Psoas muscle (tissue), 8 donors: ENCODE results near the gene SNAP25. TPM values are rescaled to one million over a fixed set of nuclear protein-coding genes. Genes with fewer than 3 reads are reported as not detected.

Experiments
- ATAC-seq, 4 donors: fragments of 200-7000 bp; cut with Tn5 transposase; one replicate each; pipeline ENCODE4 v1.9.1; 2020; ENCODE audit warnings: moderate library complexity in 3 of 4, mild to moderate bottlenecking in 2 of 4
- DNase-seq, 2 donors: peaks; one replicate each; pipeline ENCODE4 v3.0.0-alpha.2; 2020
- H3K27ac ChIP-seq: fragments of 200-600 bp; one replicate; pipeline ENCODE4 v1.8.0; 2022
- H3K27me3 ChIP-seq, 3 donors: fragments of 200-600 bp in 1 of 3; one replicate each; pipeline versions ENCODE4 v1.6.1 to v1.8.0; 2013 to 2022; ENCODE audit warnings: low read length in 2 of 3, mild to moderate bottlenecking in 2 of 3, moderate library complexity in 1 of 3; ENCODE audit not compliant: insufficient read depth in 3 of 3
- H3K36me3 ChIP-seq, 2 donors: fragments of 200-600 bp in 1 of 2; one replicate each; pipeline versions ENCODE4 v1.6.1 to v1.8.0; 2013 to 2022; ENCODE audit warnings: low read depth in 1 of 2, mild to moderate bottlenecking in 1 of 2, moderate library complexity in 1 of 2; ENCODE audit not compliant: insufficient read depth in 1 of 2
- H3K4me1 ChIP-seq: fragments of 200-600 bp; one replicate; pipeline ENCODE4 v1.8.0; 2022
- H3K4me3 ChIP-seq: fragments of 200-600 bp; one replicate; pipeline ENCODE4 v1.8.0; 2022; ENCODE audit warnings: mild to moderate bottlenecking
- H3K9me3 ChIP-seq: fragments of 200-600 bp; one replicate; pipeline ENCODE4 v1.8.0; 2022
- whole genome bisulfite sequencing, 3 donors: extraction: QIAGEN DNeasy Blood & Tissue Kit; methylation state at CpG; one replicate each; pipeline versions ENCODE4 v1.1.6 to v1.1.7; 2013; 5-methylcytosine and 5-hydroxymethylcytosine counted together
- intact Hi-C, 2 donors: fragments of 100-400 bp; cut with DNase I; formaldehyde crosslinking; loops; one replicate each; pipeline versions ENCODE4 v1.11.0 to v1.14.2; 2022
- polyA plus RNA-seq, 3 donors: library from polyadenylated mRNA; stranded (reverse); fragments of 200-250 nt; gene quantifications; one replicate each; pipeline ENCODE4 v1.2.3, GENCODE V29; 2013
- total RNA-seq, 4 donors: library from RNA; stranded (reverse); fragmentation: NEBNext Ultra II Directional in 2 of 4; extraction: Animal tissue kit (Norgen Biotek cat#: 25700) in 2 of 4; gene quantifications; one replicate each; pipeline versions ENCODE4 v1.2.1 to v1.2.4, GENCODE V29; 2021 to 2023
- TF ChIP-seq, protein P1 (sequence below): fragments of 200-600 bp; IDR thresholded peaks from one replicate; pipeline ENCODE4 v1.8.0; 2022; ENCODE audit warnings: antibody characterized with exemption
- donor health status: healthy with polysubstance abuse.
- donor health status: DM: no; HTN: no; CAD: no; lungs with moderate emphysema.
- donor health status: Bipolar disorder and iron deficiency.
- donor health status: healthy.
- donor health status: DM: yes; HTN: yes; CAD: no.
- donor health status: DM: no; HTN: no; CAD: no.
- donor health status: DM: no; HTN: no; CAD: no.
- donor health status: DM: yes; HTN: yes; CAD: no.

The SNAP25 gene
- total and polyA plus RNA-seq, 7 donors = 0.07 to 0.75 TPM; not detected in 5

- WGBS, 3 donors = 87 to 91% (median 89%) methylated on average over 5 of the region's 5 CpGs
- TF ChIP-seq, protein P1, sequence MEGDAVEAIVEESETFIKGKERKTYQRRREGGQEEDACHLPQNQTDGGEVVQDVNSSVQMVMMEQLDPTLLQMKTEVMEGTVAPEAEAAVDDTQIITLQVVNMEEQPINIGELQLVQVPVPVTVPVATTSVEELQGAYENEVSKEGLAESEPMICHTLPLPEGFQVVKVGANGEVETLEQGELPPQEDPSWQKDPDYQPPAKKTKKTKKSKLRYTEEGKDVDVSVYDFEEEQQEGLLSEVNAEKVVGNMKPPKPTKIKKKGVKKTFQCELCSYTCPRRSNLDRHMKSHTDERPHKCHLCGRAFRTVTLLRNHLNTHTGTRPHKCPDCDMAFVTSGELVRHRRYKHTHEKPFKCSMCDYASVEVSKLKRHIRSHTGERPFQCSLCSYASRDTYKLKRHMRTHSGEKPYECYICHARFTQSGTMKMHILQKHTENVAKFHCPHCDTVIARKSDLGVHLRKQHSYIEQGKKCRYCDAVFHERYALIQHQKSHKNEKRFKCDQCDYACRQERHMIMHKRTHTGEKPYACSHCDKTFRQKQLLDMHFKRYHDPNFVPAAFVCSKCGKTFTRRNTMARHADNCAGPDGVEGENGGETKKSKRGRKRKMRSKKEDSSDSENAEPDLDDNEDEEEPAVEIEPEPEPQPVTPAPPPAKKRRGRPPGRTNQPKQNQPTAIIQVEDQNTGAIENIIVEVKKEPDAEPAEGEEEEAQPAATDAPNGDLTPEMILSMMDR = no peak
- intact Hi-C loops = no loop called here
- ATAC-seq (no peak), DNase-seq (no peak)
- no peak overlapping the region for H3K27ac ChIP-seq
- H3K4me1 ChIP-seq = no peaks in the 10 kb centered on the region
- H3K9me3 ChIP-seq = no peaks in the 10 kb centered on the region
- H3K36me3 ChIP-seq = no peaks in the 10 kb centered on the region
- no peak overlapping the region for H3K4me3 ChIP-seq
- H3K27me3 ChIP-seq = no peaks in the 10 kb centered on the region
These were observed 69.8 kb downstream of the SNAP25 start for GRCh38 chr20:10288421-10288820.

GRCh38 chr20:10288954-10289646 lies 70.5 kb downstream of the SNAP25 start:
- Histone ChIP-seq H3K27me3 (no peaks in the 10 kb centered on the region), H3K27ac (no peak overlapping the region), H3K4me1 (no peaks in the 10 kb centered on the region), H3K4me3 (no peak overlapping the region), H3K9me3 (no peaks in the 10 kb centered on the region), H3K36me3 (no peaks in the 10 kb centered on the region)
- ATAC-seq = no peak
- WGBS, 3 donors = 87 to 90% (median 89%) methylated on average over 5 of the region's 5 CpGs
- TF ChIP-seq, protein P1 = no peak
- intact Hi-C loops = no loop called here
- DNase-seq = no peak

DNA sequence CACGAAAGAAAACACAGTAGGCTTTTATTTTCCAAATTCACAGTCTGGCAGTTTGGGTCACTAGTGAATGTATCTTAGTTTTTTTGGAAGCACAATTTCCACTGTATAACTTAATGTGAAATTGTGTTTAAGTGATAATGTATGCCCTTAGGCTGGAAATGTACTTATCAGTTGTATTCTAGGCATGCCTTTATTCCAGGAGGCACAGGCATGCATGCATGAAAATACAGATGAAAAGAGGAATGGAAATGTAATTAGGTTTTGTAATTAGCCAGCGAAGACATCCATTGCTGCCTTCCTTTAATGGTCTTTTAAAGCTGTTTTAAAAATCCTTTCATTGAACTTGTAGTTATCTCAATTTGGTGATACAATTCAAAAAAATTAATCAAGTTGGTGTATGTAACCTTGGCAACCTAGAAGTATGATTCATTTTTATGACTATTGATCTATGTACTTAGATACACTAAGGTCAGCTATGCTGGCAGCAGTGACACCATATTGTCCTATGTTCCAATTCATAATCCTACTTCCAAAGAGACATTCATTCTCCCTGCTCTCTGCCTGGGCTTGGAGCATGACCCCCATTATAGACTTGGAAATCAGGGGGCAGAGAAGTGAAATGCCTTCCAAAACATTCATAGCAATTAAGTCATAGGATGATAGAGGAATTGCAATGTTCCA lies 73.1 kb downstream of the SNAP25 start:
- Histone ChIP-seq H3K4me1 (no peaks in the 10 kb centered on the region), H3K36me3 (no peaks in the 10 kb centered on the region), H3K4me3 (no peak overlapping the region), H3K9me3 (no peaks in the 10 kb centered on the region), H3K27ac (no peak overlapping the region), H3K27me3 (no peaks in the 10 kb centered on the region)
- intact Hi-C loops = no loop called here
- 85 to 92% (median 88%) methylated on average over 2 of the region's 2 CpGs for WGBS, 3 donors
- ATAC-seq = no peak
- DNase-seq = no peak
- TF ChIP-seq, protein P1 = no peak

- no peak for DNase-seq
- TF ChIP-seq, protein P1 = no peak
These were observed 78.6 kb downstream of the SNAP25 start for GRCh38 chr20:10297223-10297622.

More at GRCh38 chr20:10297223-10297622, 78.6 kb downstream of the SNAP25 start:
- Histone ChIP-seq H3K27me3 (no peaks in the 10 kb centered on the region), H3K36me3 (no peaks in the 10 kb centered on the region), H3K27ac (no peak overlapping the region), H3K9me3 (no peaks in the 10 kb centered on the region), H3K4me3 (no peak overlapping the region), H3K4me1 (no peaks in the 10 kb centered on the region)
- ATAC-seq = no peak
- WGBS, 3 donors = 92 to 97% (median 96%) methylated on average over 1 of the region's 1 CpG
- intact Hi-C loops = no loop called here
